Astrocyte (in vitro differentiated cells and primary cell): Measurements from ENCODE around the gene POU6F2.

Experiments
- EZH2 ChIP-seq: IDR thresholded peaks from 2 replicates; pipeline ENCODE4 v1.6.1; 2012; ENCODE audit warnings: mild to moderate bottlenecking, low read length, inconsistent platforms; ENCODE audit not compliant: insufficient read depth
- TF ChIP-seq, protein P1 (sequence below): IDR thresholded peaks from 2 replicates; pipeline ENCODE4 v1.5.1; 2011; ENCODE audit warnings: low read depth, mild to moderate bottlenecking, inconsistent platforms, low read length, moderate library complexity; ENCODE audit not compliant: insufficient read depth

DNA sequence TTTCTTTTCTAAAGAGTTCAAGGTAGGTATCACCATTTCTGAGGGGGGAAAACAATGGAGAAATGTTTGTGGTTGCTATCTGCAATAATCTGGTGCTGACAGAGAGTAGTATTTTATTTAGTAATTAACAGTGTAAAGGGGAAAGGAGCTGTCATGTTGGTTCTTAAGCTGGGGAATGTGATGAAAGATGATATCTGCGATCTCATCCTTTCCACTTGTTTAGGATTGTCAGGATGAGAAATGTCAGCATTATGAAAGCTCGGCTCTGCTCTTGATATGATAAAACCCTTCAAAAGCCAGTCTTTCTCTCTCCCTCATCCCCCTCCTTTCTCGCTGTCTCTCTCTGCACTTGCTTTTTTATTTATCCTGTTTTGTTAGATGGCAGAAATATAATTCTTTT, 106.1 kb downstream of the POU6F2 start:
- TF ChIP-seq, protein P1, sequence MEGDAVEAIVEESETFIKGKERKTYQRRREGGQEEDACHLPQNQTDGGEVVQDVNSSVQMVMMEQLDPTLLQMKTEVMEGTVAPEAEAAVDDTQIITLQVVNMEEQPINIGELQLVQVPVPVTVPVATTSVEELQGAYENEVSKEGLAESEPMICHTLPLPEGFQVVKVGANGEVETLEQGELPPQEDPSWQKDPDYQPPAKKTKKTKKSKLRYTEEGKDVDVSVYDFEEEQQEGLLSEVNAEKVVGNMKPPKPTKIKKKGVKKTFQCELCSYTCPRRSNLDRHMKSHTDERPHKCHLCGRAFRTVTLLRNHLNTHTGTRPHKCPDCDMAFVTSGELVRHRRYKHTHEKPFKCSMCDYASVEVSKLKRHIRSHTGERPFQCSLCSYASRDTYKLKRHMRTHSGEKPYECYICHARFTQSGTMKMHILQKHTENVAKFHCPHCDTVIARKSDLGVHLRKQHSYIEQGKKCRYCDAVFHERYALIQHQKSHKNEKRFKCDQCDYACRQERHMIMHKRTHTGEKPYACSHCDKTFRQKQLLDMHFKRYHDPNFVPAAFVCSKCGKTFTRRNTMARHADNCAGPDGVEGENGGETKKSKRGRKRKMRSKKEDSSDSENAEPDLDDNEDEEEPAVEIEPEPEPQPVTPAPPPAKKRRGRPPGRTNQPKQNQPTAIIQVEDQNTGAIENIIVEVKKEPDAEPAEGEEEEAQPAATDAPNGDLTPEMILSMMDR: no peak
- TF ChIP-seq EZH2: no peak
